NCI-H128 (cell line): ENCODE measurements around the gene ARSI.

Experiments
- DNase-seq: peaks from one replicate; lab custom pipeline; 2025; ENCODE audit not compliant: unreplicated experiment; lab: John Stamatoyannopoulos, UW

Gene ARSI

GRCh38 chr5:150302301-150303069 lies at the start of gene ARSI:
TSS of gene ARSI (minus strand) at chr5:150302905. CDS start at chr5:150302373, 532 bp downstream.
- DNase-seq: no peak

- no peak for DNase-seq
Observed at GRCh38 chr5:150350524-150351344, 48.0 kb upstream of the ARSI start.

GRCh38 chr5:150349681-150350275 lies 47.1 kb upstream of the ARSI start:
- DNase-seq: no peak

- DNase-seq: no peak
Observed at GRCh38 chr5:150347451-150347850, 44.7 kb upstream of the ARSI start.

- DNase-seq: no peak
Observed at GRCh38 chr5:150347003-150347402, 44.3 kb upstream of the ARSI start.

- no peak for DNase-seq
Observed at GRCh38 chr5:150346592-150346991, 43.9 kb upstream of the ARSI start.

- DNase-seq: no peak
Observed at GRCh38 chr5:150345716-150346115, 43.0 kb upstream of the ARSI start.

GRCh38 chr5:150343994-150344631 lies 41.4 kb upstream of the ARSI start:
- DNase-seq: no peak

- no peak for DNase-seq
Observed at GRCh38 chr5:150342583-150342982, 39.9 kb upstream of the ARSI start.

GRCh38 chr5:150341989-150342388 lies 39.3 kb upstream of the ARSI start:
- DNase-seq: no peak

GRCh38 chr5:150341331-150341730 lies 38.6 kb upstream of the ARSI start:
- DNase-seq: no peak

GRCh38 chr5:150340614-150341255 lies 38.0 kb upstream of the ARSI start:
- no peak for DNase-seq

GRCh38 chr5:150339841-150340240 lies 37.1 kb upstream of the ARSI start:
- no peak for DNase-seq

GRCh38 chr5:150339165-150339564 lies 36.5 kb upstream of the ARSI start:
- no peak for DNase-seq

- no peak for DNase-seq
Observed at GRCh38 chr5:150338546-150338945, 35.8 kb upstream of the ARSI start.

- no peak for DNase-seq
Observed at GRCh38 chr5:150335778-150336177, 33.1 kb upstream of the ARSI start.

- no peak for DNase-seq
Observed at GRCh38 chr5:150333400-150333799, 30.7 kb upstream of the ARSI start.

- no peak for DNase-seq
Observed at GRCh38 chr5:150329881-150330876, 27.5 kb upstream of the ARSI start.

- no peak for DNase-seq
Observed at GRCh38 chr5:150329038-150329437, 26.3 kb upstream of the ARSI start.

GRCh38 chr5:150328515-150328914 lies 25.8 kb upstream of the ARSI start:
- DNase-seq: no peak
